Measurements from ENCODE around the gene EPHA5.
"Not testable (repeated sequence)": the region's sequence is repeated elsewhere in the genome, so short reads cannot be mapped to it uniquely, and the experiment has no call there.

EPHA5 gene

DNA sequence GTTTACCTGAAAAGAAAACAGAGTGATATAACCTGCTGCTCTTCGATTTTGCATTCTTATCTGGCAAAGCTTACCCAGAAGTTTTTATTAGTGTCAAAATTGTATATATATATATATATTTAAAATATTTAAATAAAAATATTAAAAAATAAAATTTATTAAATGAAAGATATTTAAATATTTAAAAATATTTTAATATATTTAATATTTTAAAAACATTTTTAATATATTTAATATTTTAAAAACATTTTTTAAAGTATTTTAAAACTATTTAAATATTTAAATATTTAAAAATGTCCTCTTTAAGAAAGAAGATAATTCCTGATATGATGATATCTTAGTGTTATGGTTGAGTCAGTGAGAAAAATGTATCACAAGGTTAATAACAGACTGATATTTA lies 317.2 kb downstream of the EPHA5 start:
- no peak for DNase-seq

DNA sequence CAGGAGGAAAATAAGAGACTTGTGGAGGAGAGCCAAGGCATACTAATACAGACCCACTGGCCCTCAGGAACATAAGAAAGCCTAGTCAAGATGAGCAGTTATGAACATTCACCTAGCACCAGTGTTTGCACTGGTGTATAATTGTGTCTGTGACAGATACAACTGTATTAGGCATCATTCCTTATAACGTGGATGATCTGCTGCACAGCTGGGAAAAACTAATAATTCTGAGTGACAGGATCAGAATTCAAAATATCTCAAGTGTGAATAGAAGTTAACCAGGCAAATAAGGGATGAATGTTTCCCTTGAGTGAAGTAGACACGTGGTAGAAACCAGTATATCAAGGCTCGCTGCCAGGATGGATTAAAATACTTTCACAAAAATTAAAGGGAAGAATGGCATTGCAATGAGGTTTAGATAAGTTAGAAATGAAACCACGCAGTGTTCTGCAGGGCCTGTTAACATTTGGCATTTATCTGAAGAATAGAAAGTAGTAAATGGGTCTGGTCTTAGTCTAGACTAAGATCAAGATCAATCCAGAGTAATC lies 325.9 kb downstream of the EPHA5 start:
- DNase-seq = no peak

DNA sequence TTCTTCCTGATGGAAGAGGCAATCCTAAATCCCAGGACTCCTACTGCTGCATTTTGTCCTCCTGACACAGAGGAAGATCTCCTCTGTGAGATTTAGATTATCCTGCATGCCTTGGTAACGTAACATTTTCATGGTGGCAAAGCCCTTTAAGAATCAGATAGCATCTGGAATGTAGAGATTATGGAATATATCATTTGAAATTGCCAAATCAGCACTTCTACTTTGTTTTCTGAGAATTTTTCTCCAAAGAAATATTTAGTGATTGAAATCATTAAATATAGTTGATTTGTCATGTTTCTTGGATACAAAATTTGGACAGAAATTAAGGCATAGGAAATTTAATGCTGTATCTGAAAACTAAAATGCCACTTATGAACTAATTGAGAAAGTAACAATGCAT lies 326.9 kb downstream of the EPHA5 start:
- DNase-seq = no peak

DNA sequence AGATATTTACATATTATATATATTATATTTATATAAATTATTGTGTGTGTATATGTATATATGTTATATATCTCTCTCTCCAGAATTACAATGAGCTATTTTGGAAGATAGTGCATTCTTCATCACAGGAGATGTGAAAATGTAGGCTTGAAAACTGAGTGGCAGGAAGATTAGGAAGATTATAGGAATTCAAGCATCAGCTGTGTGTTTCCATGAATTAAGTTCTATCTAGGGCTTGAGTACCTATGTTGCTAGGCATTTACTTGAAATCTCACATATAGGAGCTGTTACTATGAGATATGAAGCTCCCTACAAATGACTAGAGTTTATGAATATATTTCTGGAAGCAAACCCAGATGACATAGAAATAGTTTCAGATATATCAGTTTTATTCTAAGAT lies 328.7 kb downstream of the EPHA5 start:
- no peak for DNase-seq

DNA sequence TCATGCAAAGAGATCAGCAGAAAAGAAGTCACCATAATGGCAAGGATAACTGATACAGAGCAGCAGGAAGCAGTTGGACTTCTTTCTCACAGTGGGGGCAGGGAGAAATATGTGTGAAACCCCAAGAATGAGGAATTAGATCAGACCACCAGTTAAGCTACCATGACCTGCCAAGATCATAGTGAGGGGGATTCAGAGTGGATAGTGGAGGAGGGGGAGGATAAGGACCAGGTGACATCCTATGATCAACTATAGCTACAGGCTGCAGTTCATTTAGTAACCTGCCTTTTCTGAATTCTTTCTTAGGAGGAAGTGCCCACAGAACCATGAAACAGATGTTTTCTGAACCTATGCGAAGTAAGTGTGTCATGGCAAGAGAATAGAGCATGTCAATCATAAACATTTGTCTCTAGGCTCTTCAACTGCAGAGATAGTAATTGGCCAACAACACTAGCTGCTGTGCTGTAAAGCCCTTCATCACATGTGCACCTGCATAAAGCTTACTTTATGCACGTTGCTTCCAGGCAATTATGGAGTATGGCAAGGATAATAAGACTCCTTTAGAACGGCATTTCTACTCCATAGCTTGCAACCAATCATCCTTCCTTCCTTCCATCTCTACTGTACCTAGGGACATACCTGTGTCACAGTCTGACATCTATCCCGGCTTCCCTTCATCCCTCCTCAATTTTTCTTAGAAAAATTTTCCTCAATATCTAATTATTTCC lies 329.7 kb downstream of the EPHA5 start:
- DNase-seq = no peak

DNA sequence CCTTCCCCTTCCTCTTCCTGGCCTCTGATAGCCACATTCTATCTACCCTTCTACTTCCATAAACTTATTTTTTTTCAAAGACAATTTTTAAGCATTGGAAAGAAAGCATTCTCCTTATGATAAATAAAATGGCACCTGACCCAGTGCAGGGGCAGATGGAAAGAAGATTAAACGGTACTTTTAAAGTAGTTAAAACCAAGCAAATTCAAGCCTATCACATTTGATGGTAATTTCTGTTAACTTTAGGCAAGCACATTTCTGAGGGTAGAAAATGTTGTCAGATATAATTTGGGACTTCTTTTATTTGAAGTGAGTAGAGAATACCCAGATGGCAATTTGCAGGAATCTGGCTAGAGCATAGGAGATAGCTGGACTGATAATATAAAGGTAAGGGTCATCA lies 332.9 kb downstream of the EPHA5 start:
- DNase-seq = no peak

DNA sequence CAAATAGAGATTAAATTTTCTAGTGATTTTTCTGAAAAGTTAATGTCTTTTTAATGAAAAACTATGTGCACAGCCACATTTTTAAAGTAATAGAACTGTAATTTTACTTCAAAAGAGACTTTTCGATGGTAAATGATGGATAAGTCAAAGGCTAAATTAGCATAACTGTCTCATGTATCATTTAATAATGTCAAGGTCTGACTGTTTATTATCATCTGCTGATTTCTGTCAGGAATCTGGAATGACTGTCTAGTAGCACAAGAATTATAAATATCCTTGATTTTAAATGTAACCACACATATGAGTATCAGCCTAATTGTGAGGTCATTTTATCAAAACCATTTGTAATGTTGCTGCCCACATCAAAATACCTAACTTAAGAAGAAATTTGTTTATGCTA lies 333.8 kb downstream of the EPHA5 start:
- DNase-seq = no peak

DNA sequence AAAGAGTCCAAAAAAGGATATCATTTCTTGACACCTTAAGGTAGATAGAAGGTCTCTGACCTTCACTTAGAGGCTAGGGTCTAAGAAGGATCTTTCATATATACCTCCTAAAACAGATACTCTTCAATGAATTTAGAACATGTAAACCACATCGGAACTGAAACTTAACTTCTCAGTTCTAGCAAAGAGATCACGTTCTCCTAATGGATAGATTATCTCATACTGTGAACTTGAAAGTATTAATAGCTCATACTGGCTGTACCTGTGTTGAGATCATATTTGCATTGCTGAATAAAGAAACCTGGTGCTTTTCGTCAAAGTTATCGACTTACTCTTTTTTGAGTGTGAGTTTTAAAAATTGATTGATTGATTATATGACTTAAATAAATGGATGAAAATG lies 353.8 kb downstream of the EPHA5 start:
- no peak for DNase-seq

DNA sequence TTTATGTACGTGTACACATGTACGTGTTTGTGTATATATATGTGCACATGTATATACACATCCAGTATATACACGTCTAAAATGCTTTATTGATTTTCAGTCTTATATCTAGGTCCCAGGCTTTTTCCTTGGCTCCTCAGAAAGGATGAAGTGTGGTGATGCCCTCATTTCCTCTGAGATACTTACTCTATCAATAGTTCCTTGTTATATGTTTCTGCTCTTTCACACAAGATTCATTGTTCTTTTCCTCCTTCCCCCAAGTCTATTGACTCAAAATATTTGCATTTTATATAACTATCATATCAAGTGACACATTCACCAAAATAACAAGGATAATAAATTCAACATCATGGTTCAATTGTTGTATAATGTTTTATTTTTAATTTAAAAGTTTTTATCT lies 359.2 kb downstream of the EPHA5 start:
- DNase-seq = no peak

DNA sequence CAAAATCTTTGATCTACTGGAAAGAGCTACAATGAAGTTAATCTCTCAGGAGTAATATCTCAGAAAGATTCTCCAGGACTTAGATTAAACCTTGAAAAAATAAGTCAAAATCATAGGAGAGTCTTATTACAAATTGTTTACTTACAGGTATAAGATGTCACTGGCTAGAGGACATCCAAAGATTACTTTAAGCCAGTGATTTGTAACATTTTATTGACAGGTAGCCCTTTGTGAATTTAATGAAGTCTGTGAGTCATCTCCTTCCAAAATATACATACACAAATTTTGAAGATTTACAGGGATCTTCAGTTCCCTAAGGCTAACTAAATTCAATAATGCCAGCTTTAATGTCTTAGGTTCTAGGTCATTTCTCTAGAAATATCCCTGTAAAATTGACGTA lies 359.7 kb downstream of the EPHA5 start:
- no peak for DNase-seq

DNA sequence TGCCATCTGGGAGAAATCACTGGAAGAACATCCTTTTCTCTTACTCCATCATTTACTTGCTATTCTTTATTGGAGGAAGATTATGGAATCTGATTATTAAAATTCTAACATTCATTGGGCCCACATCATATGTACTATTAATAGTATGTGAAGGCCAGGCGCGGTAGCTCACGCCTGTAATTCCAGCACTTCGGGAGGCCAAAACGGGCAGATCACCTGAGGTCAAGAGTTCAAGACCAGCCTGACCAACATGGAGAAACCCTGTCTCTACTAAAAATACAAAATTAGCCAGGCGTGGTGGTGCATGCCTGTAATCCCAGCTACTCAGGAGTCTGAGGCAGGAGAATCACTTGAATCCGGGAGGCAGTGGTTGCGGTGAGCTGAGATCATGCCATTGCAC lies 361.7 kb downstream of the EPHA5 start:
- DNase-seq = not testable (repeated sequence)

DNA sequence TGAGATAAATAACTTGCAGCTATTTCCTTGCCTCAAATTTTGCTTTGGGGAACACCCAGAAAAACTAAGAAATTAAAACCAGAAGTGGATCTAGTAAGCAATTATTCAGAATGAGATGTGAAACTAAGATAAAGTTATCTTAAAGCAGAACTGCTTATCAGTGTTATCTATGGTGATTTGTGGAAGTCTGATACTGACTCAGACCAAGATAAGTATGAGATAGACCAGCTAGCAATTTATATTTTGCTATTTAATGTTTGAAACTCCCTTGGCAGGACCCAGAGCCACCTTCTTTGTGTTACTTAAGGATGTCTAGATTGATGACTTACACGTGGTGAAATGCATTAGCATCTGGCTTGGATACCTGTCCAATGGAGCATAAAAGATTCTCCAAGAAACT lies 368.1 kb downstream of the EPHA5 start:
- DNase-seq = no peak

DNA sequence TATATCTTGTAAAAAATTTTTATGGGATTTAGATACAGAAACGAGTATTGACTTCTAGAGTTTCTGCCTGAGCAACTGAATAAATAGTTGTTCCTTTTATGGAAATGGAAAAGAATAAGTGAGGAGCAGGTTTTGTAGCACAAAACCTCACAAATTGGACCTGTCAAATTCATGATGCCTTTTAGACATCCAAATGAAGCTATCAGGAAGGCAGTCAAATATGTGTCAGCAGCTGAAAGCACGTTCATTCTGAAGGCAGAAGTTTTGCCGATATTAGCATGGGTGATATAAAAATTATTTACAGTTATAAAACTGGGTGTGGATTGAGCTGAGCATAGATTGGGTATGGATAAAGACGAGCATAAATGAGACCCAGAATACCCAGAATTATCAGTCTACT lies 374.0 kb downstream of the EPHA5 start:
- DNase-seq = no peak

DNA sequence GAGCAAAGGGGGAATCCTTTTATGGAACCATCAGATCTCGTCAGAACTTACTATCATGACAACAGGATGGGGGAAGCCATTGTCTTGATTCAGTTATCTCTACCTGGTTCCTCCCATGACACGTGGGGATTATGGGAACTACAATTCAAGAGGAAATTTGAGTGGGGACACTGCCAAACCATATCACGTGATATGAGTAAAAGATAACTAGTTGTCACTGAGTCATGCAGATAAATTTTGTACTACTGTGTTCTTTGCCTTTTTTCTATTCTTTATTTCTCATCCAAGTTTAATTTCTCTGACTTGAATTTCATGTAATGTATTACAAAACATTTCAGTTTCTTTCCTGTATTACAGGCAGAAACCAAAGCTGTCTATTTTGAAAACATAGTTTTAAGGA lies 383.2 kb downstream of the EPHA5 start:
- DNase-seq = no peak

Measured in activated T-cell treated with anti-CD3 and anti-CD28 coated beads, Interleukin-2, amount 50 U/mL, for 1 hour (primary cell).